CD4-positive, alpha-beta T cell treated with Interleukin-15 for 1 hour (primary cell): ENCODE measurements around the gene TBC1D21.
A peak's percentile ranks its signal among the peaks of the same experiment; 100 is the strongest.

Experiments used
- DNase-seq: peaks from one replicate; pipeline ENCODE4 v3.0.0-alpha.2; 2020

Gene TBC1D21

DNA sequence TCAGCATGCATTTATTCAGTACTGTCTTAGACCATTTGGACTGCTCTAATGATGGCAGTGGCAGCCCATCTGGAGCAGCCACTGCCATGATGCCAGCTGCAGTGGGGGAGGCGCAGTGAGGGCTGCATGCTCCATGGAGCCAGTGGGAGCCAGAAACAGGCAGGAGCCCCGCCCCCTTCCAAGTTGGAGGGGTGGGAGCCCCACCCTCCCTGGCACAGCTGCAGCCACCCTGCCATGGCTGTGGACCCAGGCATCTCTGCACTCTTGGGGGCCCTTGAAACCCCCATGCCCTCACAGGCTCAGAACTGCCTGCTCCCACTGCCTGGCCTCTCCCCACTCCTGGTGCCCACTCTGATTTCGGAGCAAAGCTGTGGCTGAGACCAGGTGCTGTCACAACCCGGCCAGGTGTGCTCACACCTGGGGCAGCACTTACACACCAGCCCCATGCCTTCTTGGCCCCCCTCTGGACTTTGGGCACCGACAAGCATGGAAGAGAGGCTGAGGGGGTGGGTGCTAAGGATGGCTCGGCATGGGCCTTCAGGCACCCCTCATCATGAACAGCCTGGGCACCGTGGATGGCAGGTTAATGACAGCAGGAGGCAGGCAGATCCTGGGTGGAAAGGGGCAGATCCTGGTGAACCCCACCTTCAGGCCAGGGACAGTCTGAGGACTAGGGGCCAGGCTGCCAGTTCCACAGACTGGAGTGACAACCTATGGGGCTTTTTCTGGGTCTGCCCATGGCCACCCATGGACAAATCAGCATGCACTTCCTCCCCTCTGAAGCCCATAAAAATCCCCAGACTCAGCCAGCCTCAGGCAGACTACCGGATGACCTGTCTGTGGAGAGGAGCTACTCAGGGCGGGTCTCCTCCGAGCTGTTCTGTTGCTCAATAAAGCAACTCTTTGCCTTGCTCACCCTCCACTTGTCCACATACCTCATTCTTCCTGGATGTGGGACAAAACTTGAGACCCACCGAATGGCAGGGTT, 18.3 kb downstream of the TBC1D21 start:
- no peak for DNase-seq

DNA sequence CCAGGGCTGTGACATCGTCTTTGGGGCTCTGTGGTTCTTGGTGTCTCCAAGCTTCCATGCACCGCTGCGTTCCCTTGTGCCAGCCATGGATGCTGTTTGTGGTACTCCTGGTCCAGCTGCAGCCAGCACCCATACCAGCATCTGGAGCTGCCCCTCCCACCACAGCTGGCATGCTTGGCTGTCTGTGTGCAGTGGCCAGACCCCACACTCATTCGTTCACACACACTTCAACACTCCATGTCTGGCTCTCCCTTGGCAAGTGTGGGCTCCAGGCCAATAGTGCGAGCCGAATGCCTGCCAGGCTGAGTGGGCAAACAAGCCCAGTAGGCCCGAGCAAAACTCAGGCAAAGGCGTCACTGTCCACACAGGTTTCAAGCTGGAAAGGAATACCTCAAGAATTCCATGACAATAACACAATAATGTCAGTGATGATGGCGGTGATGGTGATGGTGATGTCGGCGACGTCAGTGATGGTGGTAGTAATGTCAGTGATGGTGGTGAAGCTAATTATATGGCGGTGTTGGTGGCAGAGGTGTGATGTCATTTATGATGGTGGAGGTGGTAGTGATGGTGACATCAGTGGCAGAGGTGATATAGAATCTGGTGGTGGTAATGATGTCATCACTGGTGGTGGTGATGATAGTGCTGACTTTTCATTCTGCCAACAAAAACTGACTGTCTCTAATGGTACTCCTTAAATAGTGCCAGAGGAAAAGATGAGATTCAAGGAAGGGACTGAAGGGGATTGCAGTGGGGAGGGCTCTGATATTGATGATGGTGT, 19.3 kb downstream of the TBC1D21 start:
- DNase-seq = no peak

DNA sequence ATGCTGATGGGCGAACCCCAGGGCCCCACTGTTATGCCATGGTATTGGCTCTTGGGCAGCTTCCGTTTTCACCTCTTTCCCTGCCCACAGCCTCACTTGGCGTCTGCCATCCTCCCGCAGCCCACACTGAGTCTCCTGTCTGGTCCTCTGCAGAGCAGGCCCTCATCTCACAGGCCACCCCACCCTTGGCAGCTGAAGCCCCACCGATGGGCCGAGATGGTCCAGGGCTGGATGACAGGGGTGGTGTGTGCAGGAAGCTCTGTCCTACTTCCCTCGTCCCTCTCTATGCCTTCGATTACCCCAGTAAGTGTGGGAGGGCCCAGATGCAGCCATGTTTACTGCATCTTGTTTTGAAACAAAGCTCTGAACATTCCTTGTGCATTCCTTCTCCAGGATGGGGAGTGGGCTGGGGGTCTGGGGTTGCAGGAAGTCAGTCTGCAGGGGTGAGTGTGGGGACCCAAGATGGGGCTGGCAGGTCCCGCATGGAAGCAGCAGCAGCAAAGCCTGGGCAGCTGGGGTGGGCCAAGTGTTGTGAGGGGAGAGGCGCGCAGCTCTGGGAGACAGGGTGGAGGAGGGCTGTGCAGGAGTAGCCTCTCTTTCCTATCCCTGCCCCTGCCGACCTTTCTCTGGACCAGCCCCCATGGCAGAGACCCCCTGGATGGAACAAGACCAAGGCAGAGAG, 20.9 kb downstream of the TBC1D21 start:
- DNase-seq = no peak

DNA sequence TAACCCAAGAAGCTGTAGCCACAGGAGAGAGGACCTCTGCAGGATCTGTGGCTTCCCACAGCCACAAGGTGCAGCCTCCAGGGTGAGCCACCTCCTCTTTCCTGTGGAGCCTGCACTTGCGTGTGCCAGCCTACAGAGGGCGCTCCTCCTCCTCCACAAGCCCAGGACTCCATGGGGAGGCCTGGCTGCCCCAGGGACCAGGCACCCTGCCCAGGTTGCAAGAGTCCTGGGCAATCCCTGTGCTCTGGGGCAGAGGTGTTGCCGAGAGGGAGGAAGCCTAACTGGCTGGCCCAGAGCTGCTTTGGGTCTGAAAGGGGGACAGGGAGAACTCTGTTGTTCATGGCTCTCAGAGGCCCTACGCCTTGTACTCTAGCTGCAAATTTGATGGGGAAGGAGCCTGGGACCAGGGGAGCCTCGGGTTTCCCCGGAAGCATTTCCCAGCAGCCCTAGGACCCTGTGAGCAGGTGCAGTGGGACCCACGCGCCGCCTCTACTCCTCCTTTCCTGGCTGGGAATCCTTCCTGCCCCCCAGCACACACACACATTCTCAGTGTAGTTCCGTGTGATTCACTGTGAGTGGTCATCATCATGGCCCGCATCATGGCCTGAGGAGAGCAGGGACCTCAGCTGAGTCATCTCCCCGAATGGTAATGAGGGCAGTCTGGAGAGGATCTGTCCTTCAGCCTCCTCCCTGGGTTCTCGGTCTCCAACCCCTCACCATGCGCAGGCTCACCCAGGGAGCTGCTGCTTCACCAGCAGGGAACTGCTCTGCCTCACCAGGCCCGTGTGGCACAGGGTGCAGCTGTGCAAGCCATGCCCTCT, 24.3 kb downstream of the TBC1D21 start:
- DNase-seq = peak; percentile 36

DNA sequence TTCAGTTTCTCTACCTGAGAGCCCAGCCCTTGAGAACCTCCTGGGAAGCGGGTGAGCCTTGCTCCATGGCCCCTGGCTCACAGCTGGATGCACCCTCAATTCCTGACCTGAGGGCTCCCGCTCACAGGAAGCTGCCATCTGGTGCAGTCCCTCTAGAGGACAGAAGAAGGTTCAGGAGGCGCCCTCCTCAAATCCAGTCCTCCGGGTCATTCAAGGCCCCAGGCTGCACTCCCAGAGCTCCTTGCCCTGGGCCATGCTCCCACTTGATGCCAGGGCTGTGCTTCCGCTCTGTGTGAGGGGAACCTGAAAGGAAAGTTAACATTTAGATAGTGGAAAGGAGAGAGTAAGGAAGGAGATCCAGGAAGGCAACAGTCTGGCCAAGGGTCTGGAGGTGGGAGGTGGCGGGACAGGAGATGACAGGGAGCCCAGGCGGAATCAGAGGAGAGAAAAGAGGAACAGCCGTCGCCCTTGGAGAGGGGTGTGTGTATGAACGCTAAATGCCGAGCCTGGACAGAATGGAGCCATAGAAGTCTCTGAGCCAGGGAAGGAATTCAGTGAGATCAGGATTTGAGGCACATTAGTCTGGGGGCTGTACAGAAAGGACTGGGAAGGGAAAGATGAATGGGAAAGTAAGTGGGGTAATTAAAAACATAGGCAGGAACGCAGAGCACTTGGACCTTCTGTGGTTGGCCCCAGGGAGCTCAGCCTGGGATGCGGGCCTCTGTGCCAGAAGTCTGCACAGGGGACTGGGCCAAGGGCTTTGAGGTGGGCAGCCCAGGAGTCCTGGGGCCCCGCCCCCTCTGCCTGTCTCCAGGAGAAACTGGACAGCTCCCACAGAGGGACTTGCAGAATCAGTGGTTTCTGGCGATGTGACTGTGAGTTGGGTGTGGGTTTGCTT, 26.1 kb downstream of the TBC1D21 start:
- DNase-seq = no peak

DNA sequence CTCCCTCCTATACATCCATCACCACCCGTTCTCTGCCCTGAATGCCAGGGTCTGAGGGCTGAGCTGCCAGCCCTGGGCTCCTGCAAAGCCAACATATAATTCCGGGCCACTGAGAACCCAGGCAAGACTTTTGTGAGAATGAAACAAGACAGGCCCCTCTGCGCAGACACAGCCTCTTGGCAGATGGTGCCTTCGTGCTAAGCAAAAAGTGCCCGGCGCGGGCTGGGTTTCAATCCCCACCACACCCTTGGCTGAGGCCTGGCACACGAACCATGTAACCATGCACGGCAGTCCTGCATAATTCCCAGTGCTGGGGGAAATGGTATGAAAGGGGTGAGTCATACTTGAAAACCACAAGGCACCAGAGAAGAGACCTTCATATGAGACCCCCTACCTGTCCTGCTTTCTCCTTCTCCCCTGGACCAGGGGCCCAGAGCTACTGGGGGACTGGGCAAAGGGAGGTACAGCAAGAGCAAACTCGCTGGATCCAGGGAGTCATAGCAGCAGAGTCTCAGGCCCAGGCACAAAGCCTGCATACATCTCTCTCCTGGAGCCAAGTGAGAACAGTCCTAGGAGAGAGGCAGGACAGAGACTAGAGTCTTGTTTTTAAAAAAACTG, 26.8 kb downstream of the TBC1D21 start:
- no peak for DNase-seq

DNA sequence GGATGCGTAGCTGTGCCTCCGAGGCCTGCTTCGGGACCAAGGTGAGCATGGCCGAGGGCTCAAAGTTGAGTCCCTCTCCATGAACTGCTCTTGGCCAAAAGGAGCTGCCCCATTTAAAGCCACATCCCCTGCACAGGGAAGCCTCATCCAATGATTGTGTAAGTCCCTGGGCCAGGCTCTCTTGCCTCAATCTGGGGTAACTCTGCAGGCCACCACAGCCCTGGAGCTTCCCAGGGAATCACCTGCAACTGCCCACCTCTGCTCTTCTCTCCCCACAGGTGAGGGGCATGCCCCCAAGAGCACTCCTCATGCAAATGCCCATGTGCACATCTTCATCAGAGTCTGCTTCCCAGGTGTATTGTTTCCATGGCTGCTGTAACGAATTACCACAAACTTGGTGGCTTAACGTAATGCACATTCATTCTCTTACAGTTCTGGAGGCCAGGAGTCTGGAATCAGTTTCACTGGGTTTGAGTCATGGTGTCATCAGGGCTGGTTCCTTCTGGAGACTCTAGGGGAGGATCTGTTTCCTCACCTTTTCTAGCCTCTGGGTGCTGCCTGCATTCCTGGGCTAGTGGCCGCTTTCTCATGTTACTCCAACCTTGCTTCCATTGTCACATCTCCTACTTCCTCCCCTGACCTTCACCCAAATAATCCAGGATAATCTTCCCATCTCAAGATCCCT, 27.9 kb downstream of the TBC1D21 start:
- DNase-seq = no peak

DNA sequence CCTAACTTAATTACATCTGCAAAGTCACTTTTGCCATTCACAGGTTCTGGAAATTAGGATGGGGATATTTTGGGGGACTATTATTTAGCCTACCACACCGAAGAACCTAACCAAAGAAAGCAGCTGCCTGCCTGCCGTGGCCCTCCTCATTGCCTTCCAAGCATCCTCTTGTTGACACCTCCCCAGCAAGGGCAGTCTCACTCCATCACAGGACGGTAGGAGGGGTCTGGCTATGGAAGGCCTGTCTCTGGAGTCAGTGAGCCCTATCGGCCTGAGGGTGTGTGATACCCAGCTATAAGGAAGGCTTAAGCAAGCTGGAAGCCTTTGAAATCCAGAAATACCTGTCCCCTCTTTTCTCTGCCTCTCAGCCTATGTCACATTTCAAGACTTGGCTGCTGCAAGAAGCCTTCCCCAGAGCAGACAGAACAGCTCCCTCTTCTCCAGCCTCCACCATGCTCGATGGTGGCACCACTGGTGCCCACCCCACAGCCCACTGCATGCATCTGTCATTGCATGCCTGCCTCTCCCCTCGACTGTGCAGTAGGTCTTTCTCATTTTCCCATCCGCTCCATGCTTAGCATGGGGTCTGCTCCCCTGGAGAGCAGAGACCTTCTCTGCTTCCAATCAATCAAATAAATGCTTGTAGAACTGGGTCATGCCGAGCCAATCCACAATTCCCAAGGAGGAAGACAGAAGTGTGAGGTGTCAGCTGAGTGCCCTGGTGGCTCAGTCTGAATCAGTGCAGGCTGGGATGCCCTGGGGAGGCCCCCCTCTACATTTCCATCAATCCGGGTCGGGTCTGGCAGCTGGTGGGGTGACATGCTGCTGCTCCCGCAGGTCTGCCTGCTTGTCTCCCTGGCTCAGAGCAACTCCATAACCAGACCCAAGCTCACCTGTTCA, 29.0 kb downstream of the TBC1D21 start:
- DNase-seq = no peak

DNA sequence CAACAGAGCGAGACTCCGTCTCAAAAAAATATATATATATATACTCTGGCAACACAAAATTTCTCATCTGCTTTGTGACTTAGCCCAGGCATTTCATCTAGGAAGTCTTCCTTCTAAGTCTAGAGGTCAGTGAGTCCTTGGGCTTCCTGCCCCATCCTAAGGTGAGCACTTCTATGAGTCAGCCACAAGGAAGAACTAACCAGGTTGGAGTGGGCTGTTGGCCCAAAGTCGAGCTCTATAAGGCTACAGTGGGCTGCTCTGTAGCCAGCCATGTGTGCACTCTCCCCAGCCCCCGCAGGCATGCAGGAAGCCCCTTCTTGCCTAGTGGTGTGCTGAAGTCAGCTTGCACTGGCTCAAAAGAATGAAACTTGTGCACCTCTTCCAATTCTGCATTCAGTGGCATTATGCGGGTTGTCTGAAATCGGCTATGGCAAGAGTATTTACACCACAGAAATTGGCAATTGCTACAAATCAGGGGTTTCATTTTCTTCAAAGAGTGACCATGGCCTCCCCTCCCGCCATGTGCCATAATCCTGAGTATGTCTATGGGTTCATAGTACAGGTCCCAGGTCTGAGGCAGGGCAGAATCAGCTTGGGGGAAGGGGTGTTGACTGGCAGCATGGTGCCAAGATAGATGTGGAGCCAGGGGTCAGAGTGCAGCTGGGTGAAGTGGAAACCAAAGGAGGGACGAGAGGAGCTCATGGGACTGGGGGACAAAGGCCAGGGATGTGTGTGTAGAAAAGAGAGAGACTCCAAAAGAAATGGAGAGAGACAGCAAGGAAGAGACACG, 30.9 kb downstream of the TBC1D21 start:
- DNase-seq = no peak

DNA sequence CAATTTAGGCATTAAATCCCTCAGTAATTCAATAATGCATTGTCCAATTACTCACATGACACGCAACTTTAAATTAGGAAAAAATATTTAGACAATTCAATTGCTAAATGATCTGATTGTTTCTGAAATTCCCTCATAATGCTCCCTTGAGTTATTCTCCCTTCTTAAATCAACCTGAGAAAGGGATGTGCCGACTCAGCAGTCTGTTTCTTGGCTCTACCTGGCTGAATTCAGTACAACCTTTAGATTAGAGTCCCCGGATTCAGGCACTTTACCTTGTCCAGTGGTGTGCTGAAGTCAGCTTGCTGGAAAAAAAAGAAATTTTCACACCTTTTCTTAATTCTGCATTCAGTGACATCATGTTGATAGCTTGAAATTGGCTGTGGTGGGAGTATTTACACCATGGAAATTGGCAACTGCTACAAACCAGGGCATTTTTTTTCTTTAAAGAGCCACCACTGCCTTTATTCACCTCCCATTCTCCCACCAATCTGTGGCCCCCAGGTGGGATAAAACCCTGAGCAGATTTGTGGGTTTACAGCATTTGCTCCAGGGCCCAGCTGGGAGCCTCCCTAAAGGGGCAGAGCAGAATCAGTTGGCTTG, 32.0 kb downstream of the TBC1D21 start:
- no peak for DNase-seq

DNA sequence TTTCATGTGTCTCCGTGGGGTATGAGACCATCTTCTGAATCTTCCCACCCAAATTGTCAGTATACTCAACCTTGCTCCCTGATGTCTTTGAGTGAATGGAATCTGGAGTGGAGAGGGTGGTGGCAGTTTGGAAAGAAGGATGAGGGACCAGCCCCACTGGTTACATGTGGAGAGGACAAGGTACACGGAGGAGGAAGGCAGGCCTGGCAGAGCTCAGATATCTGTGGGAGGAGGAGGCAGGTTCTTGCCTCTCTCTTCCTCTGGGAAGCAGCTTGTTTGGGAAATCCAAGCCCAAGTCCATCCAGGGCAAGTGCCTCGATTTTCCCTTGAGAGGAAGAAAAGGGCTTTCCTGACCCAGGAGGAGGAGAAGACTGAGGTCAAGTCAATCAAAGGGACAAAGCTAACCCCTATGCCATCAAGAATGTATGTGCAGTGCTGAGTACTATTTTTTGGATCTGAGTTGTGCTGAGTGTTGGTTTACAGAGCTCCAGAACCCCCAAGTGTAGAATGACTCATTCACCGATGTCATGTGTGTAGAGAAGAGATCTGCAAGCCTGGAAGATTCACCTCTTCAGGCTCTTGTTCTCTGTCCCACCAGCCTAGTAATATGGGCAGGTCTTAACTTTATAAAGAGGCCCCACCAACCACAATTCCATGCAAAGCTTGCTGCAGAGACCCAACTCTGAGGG, 33.1 kb downstream of the TBC1D21 start:
- no peak for DNase-seq

DNA sequence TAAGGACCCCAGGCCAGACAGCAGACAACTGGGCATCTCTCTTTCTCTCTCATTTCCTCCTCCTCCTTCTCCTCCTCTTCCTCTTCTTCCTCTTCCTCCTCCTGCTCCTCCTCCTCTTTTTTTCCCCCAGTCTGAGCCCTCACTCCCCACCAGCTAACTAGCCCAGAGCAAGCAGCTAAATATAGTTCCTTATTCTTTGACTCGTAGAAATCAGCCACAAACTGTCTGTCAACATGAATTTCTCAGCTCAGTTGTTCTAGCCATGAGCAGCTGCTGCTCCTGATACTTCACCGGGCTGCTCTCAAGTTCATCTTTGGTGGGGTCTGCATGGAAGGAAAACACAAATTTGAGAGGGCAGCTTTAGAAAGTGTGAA, 33.7 kb downstream of the TBC1D21 start:
- no peak for DNase-seq

DNA sequence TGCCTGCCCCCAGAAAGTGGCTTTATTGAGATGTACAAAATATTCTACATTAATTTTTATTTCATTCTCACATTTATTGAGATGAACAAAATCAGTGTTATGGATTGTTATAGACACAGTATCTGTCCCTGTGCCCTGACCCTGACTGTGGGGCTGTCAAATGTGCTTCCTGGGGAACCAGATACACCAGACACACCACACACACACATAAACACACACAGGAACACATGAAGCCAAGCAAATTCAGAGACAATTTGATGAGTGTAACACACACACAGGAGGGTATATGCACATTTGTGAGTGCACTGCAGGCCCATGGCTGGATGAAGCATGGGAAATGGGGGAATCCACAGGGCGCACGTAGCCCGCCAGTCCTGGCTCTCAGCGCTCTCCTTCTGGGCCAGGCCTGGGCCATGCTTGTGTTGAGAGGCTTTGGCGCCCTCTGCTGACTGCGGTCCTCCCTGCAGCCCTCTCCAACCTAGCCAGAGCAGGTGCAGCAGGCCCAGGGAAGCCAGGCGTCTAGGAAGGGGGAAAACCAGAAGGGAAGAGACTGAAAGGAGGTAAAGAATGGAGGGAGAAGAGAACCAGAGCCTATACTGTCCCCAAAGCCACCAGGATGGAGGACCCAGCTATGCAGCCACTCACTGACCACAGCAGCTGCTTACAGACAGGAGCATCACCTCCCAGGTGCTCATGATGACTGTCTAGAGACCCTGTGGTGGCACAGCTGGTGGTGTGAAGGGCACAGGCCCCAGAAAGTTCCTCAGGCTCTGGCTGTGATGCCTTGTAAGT, 34.9 kb downstream of the TBC1D21 start:
- peak; percentile 63 for DNase-seq

DNA sequence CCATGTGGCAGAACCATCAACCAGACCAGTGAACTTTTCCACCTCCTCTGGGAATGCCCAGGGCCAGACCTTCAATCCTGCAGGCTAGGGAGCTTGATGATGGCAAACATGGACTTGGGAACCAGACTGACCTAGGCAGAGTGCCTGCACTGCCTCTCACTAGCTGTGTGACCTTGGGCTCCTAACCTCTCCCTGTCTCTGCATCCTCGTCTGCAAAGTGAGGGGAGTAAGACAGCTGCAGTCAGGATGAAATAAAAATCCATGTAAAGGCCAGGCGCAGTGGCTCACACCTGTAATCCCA, 35.4 kb downstream of the TBC1D21 start:
- DNase-seq = no peak

DNA sequence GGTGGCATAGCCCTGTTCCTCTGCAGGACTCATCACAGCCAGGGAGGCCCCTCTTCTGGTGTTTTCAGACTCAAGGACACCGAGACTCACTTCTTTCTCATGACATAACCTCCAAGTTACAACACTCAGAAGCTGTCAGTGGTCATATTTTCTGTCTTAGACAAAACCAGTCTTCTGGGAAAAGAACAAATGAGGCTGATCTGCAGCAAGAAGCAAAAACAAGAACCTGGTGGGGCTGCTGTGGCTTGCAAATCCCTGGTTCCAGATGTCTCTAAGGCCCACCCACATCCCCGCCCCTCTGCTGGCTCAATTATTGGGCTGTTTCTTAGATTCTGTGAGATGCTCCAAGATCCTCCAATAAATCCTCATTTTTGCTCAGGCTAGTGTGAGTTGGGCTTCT, 36.3 kb downstream of the TBC1D21 start:
- DNase-seq = no peak

DNA sequence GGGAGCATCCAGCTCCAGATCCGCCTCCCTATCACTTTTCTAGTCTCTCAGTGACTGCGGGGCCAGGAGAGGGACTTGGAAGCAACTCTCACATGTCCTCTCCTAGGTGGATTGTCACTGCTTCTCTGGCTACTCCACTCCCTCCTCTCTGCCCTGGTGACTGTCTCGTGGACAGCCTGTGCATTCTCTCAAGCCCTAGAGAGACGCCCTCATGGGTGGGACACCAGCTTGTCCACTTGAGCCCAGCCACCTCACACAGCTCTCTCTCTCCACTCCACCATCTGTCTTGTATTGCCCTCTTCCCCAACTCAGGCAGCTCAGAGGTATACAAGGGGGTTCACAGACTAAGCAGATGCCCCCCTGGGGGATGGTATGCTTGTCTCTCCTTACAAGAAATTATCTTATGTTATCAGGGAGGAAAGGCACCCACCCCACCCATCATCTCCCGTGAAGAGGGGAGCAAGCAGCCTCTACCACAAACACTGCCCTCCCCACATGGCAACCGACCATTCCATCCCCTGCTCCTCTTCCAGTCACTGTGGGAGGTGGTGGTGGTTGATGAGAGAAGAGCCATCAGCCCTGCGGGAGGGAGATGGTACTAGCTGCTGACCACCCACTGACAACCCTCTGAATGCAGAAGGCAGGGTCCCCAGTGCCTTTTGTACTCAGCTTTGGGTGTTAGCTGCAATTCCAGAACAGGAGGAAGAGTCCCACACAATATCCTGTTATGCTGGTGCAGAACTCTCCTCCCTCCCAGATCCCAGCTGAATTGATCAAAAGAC, 37.3 kb downstream of the TBC1D21 start:
- no peak for DNase-seq
